ENCODE measurements around the gene GPSM1.

GPSM1 gene

GRCh38 chr9:136392538-136393449 lies 65.5 kb downstream of the GPSM1 start:
- Histone ChIP-seq H3K27ac (no peak overlapping the region), H3K4me1 (peaks cover 0 to 1% (median 0%) of the 10 kb centered on the region in 4 donors), H3K36me3 (peaks cover 49 to 90% (median 85%) of the 10 kb centered on the region in 3 donors), H3K9me3 (no peaks in the 10 kb centered on the region), H3K4me3 (no peak overlapping the region), H3K27me3 (no peaks in the 10 kb centered on the region)
- TF ChIP-seq CTCF (IDR thresholded peaks at IDR 0.05) = no peak
- DNase-seq = no peak
- intact Hi-C loops (cut with DNase I; ENCODE audit: low total_unique reads) = no loop called here

- Histone ChIP-seq H3K27ac (no peak overlapping the region), H3K4me3 (no peak overlapping the region), H3K4me1 (peaks cover 0 to 8% (median 3%) of the 10 kb centered on the region in 4 donors), H3K36me3 (peaks cover 43 to 89% (median 78%) of the 10 kb centered on the region in 3 donors), H3K9me3 (no peaks in the 10 kb centered on the region), H3K27me3 (no peaks in the 10 kb centered on the region)
- no peak for TF ChIP-seq CTCF (IDR thresholded peaks at IDR 0.05)
- intact Hi-C loops (cut with DNase I; ENCODE audit: low total_unique reads) = no loop called here
- DNase-seq = no peak
Measured at GRCh38 chr9:136393531-136393930, 66.2 kb downstream of the GPSM1 start.

- peaks cover 40 to 79% (median 69%) of the 10 kb centered on the region in 3 donors for H3K36me3 ChIP-seq
- no peaks in the 10 kb centered on the region for H3K27me3 ChIP-seq
- intact Hi-C loops (cut with DNase I; ENCODE audit: low total_unique reads) = no loop called here
- H3K27ac ChIP-seq = no peak overlapping the region
- H3K4me1 ChIP-seq = peaks cover 0 to 18% (median 13%) of the 10 kb centered on the region in 4 donors
- TF ChIP-seq CTCF (IDR thresholded peaks at IDR 0.05) = no peak
- H3K4me3 ChIP-seq = no peak overlapping the region
- DNase-seq = no peak
- H3K9me3 ChIP-seq = no peaks in the 10 kb centered on the region
Measured at GRCh38 chr9:136394312-136395019, 67.1 kb downstream of the GPSM1 start.

- DNase-seq = no peak
- H3K4me1 ChIP-seq = peaks cover 0 to 20% (median 14%) of the 10 kb centered on the region in 4 donors
- no peak overlapping the region for H3K27ac ChIP-seq
- no peak for TF ChIP-seq CTCF (IDR thresholded peaks at IDR 0.05)
- H3K36me3 ChIP-seq = peaks cover 37 to 74% (median 63%) of the 10 kb centered on the region in 3 donors
- H3K27me3 ChIP-seq = no peaks in the 10 kb centered on the region
- no peaks in the 10 kb centered on the region for H3K9me3 ChIP-seq
- intact Hi-C loops (cut with DNase I; ENCODE audit: low total_unique reads) = no loop called here
- H3K4me3 ChIP-seq = no peak overlapping the region
Measured at GRCh38 chr9:136395020-136395340, 67.6 kb downstream of the GPSM1 start.

GRCh38 chr9:136395345-136396218 lies 68.2 kb downstream of the GPSM1 start:
- intact Hi-C loops (cut with DNase I; ENCODE audit: low total_unique reads) = no loop called here
- no peaks in the 10 kb centered on the region for H3K9me3 ChIP-seq
- H3K4me1 ChIP-seq = peaks cover 0 to 24% (median 18%) of the 10 kb centered on the region in 4 donors
- no peak overlapping the region for H3K4me3 ChIP-seq
- H3K27me3 ChIP-seq = no peaks in the 10 kb centered on the region
- no peak overlapping the region for H3K27ac ChIP-seq
- no peak for DNase-seq
- peaks cover 37 to 72% (median 61%) of the 10 kb centered on the region in 3 donors for H3K36me3 ChIP-seq
- TF ChIP-seq CTCF (IDR thresholded peaks at IDR 0.05) = no peak
